ENCODE results near the gene PSMG1.
"Not testable (repeated sequence)": the region's sequence is repeated elsewhere in the genome, so short reads cannot be mapped to it uniquely, and the experiment has no call there.

Gene PSMG1, protein sequence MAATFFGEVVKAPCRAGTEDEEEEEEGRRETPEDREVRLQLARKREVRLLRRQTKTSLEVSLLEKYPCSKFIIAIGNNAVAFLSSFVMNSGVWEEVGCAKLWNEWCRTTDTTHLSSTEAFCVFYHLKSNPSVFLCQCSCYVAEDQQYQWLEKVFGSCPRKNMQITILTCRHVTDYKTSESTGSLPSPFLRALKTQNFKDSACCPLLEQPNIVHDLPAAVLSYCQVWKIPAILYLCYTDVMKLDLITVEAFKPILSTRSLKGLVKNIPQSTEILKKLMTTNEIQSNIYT

DNA sequence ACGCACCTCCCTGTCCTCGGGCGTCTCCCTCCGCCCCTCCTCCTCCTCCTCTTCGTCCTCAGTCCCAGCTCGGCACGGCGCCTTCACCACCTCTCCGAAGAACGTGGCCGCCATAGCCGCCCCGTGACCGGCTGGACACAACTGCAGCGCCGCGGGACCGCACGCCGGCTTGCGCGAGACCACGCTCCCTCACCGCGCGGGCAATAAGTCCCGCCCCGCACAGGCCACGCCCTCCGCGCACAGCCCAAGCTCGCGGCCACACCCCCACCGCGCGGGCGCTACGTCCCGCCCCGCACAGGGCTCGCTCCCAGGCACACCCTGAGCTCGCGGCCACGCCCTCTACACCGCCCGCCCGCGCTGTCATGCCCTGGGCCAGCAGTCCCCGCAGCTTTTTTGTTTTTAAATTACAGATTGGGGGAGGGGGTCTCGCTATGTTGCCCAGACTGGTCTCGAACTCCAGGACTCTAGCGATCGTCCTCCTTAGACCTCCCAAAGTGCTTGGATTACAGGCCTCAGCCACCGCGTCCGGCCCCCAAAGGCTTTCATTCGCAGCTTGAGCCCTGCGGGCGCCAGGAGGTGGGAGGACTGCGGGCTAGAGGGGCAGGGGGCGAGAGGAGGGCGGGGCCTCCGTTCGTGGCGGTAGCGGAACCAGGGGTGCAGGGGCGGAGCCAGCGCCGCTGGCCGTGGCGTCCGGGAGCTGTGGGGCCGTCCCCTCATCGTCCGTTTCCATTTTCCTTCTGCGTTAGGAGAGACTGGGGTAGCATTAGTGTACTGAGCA lies at the start of gene PSMG1:
TSS of gene PSMG1 (minus strand) at position 180 of the 778 bp plus-strand sequence. CDS start at position 114, 66 bp downstream.
- DNase-seq, result peak; percentile 73

DNA sequence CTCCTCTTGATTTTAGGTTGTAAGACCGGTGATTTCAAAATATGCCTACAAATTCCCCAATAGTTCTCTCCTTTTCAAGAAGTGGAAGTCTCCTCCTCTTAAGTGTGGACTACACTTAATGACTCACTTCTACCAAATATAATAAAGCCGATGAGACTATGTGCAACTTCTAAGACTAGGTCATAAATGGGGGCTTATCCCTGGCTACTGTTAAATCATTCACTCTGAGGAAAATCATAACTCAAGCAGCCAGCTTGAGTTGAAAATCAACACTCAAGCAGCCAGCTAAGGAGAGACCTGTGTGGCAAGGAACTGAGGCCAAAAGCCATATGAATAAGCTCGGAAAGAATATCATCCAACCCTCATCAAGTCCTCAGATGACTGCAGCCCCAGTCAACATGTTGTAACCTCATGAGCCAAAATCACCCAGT lies 49.6 kb upstream of the PSMG1 start:
- DNase-seq, result no peak

DNA sequence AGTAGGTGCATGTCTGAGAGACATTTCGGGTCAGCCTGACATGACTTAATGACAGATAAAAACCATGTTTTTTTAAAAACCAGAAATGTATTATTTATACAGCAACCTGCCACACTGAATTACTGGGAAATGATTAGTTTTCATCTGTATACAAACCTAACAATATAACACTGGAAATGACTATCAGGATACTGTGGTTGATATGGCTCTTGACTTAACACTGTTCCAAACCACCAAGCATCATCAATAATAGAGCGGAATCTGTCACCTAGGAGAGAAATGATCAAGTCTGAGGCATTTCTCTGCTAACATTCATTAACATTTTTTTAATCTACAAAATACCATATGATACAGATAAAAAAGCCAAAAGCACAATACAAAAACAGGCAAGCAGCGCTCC lies 41.7 kb upstream of the PSMG1 start:
- DNase-seq, result no peak

GRCh38 chr21:39221997-39222486 lies 38.8 kb upstream of the PSMG1 start:
- DNase-seq, result no peak

- DNase-seq, result no peak
These were observed 38.2 kb upstream of the PSMG1 start for GRCh38 chr21:39221282-39221996.

DNA sequence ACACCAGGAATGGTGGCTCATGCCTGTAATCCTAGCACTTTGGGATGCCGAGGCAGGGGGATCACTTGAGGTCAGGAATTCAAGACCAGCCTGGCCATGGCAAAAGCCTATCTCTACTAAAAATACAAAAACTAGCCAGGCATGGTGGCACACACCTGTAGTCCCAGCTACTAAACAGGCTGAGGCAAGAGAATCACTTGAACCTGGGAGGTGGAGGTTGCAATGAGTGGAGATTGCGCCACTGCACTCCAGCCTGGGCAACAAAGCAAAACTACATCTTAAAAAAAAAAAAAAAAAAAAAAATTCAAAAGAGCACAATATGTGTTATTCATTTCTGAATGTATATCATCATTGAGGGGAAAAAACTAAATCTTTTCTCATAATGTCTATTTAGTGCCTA lies 37.6 kb upstream of the PSMG1 start:
- not testable (repeated sequence) for DNase-seq

DNA sequence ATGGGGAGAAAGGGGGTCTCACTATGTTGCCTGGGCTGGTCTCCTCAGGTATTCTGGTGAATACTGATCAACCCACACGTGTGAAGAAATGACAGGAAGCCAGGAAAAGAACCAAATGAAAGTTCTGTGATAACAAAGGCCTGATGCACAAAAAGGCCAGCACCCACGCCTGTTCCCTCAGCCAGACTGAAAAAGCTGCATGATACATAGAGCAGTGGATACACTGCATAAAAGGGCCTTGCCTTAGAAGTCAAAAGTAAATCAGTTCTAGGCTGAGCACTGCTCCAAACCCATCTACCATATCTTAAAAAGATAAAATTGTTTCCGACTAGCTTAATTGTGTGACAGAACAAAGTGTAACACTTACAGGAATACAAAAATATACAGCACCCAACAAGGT lies 36.9 kb upstream of the PSMG1 start:
- no peak for DNase-seq

GRCh38 chr21:39218082-39218409 lies 34.8 kb upstream of the PSMG1 start:
- DNase-seq, result no peak

- DNase-seq, result no peak
These were observed 34.3 kb upstream of the PSMG1 start for GRCh38 chr21:39217356-39218081.

DNA sequence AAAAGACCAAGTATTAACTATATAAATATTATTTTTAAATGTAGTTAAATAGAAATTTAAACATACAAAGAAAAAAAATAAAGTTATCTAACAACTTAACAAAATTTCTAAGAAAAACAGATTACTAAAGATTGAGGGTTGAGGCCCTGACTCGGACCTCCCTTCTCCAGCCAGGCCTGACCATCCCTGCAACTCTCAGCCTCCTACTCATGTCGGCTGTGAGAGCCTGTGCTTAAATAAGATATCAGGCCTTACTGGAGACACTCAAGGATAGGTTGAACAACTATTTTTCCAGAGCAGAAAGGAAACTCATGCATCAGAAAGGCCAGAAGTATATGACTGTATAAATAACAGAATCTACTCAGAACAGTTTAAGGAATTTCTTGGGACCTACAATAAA lies 33.0 kb upstream of the PSMG1 start:
- no peak for DNase-seq

- DNase-seq, result no peak
These were observed 31.8 kb upstream of the PSMG1 start for GRCh38 chr21:39215078-39215477.

GRCh38 chr21:39209334-39209688 lies 26.1 kb upstream of the PSMG1 start:
- DNase-seq, result no peak

- no peak for DNase-seq
These were observed 25.5 kb upstream of the PSMG1 start for GRCh38 chr21:39208624-39209333.

GRCh38 chr21:39204134-39204533 lies 20.9 kb upstream of the PSMG1 start:
- no peak for DNase-seq

- DNase-seq, result no peak
These were observed 15.5 kb upstream of the PSMG1 start for GRCh38 chr21:39198800-39199199.

- DNase-seq, result no peak
These were observed 14.4 kb upstream of the PSMG1 start for GRCh38 chr21:39197448-39198233.

DNA sequence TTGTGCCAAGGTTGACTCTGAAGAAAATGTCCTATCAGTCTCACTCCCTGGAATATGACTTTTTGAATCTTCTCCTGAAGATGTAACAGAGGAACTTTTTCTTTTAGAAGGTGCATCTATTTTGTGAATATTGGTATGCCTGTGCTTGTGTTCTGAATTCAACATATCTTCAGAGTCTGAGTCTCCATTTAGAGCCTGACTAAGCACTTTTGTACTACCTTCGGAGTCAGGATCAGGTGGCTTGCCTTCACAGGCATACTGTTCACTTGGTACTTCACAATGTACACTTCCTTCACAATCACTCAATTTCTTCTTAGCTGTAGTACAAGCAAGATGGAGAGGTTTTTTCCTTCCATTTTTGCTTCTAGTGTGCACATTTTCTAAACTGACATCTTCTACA lies 13.6 kb upstream of the PSMG1 start:
- DNase-seq, result no peak

DNA sequence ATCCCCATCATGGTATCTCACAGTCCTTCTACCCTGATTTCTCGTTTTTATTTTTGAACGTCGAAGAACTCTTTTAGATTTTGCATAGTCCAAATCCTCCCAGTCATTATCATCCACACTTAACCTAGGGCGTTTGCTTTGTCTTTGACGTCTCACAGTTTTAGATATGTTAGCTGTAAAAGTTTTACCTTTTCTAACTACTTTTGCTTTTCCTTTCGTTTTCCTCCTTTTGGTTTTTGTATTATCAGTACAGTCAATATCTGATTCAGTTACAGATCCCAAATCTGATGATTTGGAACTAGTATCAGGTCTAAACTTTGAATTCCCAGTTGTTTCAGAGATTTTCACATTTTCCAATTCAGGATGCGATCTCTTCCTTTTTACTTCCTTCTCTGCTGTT lies 13.1 kb upstream of the PSMG1 start:
- no peak for DNase-seq

DNA sequence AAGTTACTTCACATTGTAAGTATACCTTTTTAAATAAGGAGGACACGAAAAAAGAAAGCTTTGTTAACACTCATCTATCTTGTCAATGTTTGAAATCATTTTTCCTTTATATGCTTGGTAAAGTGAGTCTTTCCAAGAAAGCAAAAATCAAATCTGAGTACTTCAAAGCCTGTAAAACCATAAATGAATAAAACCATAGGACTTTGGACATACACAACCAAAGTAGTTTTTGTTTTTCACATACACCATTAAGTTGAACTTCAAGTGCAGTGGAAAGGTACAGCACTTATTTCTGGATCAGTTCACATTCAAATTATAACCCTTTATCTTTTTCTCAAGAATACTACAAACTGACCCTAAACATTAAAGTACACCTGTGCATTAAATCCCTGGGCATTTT lies 10.1 kb upstream of the PSMG1 start:
- DNase-seq, result no peak

- DNase-seq, result no peak
These were observed 6.8 kb upstream of the PSMG1 start for GRCh38 chr21:39189857-39190604.

All from DMS79 treated with DMSO at 0.1 percent for 48 hours (cell line).